Psoas muscle (tissue), 8 donors: ENCODE data around the gene GSTM5. TPM values are rescaled to one million over a fixed set of nuclear protein-coding genes. Genes with fewer than 3 reads are reported as not detected.

ENCODE experiments used
- ATAC-seq, 4 donors: fragments of 200-7000 bp; cut with Tn5 transposase; one replicate each; pipeline ENCODE4 v1.9.1; 2020; ENCODE audit warnings: moderate library complexity in 3 of 4, mild to moderate bottlenecking in 2 of 4
- DNase-seq, 2 donors: peaks; one replicate each; pipeline ENCODE4 v3.0.0-alpha.2; 2020
- H3K27ac ChIP-seq: fragments of 200-600 bp; one replicate; pipeline ENCODE4 v1.8.0; 2022
- H3K27me3 ChIP-seq, 3 donors: fragments of 200-600 bp in 1 of 3; one replicate each; pipeline versions ENCODE4 v1.6.1 to v1.8.0; 2013 to 2022; ENCODE audit warnings: low read length in 2 of 3, mild to moderate bottlenecking in 2 of 3, moderate library complexity in 1 of 3; ENCODE audit not compliant: insufficient read depth in 3 of 3
- H3K36me3 ChIP-seq, 2 donors: fragments of 200-600 bp in 1 of 2; one replicate each; pipeline versions ENCODE4 v1.6.1 to v1.8.0; 2013 to 2022; ENCODE audit warnings: low read depth in 1 of 2, mild to moderate bottlenecking in 1 of 2, moderate library complexity in 1 of 2; ENCODE audit not compliant: insufficient read depth in 1 of 2
- H3K4me1 ChIP-seq: fragments of 200-600 bp; one replicate; pipeline ENCODE4 v1.8.0; 2022
- H3K4me3 ChIP-seq: fragments of 200-600 bp; one replicate; pipeline ENCODE4 v1.8.0; 2022; ENCODE audit warnings: mild to moderate bottlenecking
- H3K9me3 ChIP-seq: fragments of 200-600 bp; one replicate; pipeline ENCODE4 v1.8.0; 2022
- CTCF ChIP-seq: fragments of 200-600 bp; IDR thresholded peaks from one replicate; pipeline ENCODE4 v1.8.0; 2022; ENCODE audit warnings: antibody characterized with exemption
- WGBS, 3 donors: extraction: QIAGEN DNeasy Blood & Tissue Kit; methylation state at CpG; one replicate each; pipeline versions ENCODE4 v1.1.6 to v1.1.7; 2013; 5-methylcytosine and 5-hydroxymethylcytosine counted together
- intact Hi-C, 2 donors: fragments of 100-400 bp; cut with DNase I; formaldehyde crosslinking; loops; one replicate each; pipeline versions ENCODE4 v1.11.0 to v1.14.2; 2022
- polyA plus RNA-seq, 3 donors: library from polyadenylated mRNA; stranded (reverse); fragments of 200-250 nt; gene quantifications; one replicate each; pipeline ENCODE4 v1.2.3, GENCODE V29; 2013
- total RNA-seq, 4 donors: library from RNA; stranded (reverse); fragmentation: NEBNext Ultra II Directional in 2 of 4; extraction: Animal tissue kit (Norgen Biotek cat#: 25700) in 2 of 4; gene quantifications; one replicate each; pipeline versions ENCODE4 v1.2.1 to v1.2.4, GENCODE V29; 2021 to 2023
- donor health status: healthy with polysubstance abuse.
- donor health status: DM: no; HTN: no; CAD: no; lungs with moderate emphysema.
- donor health status: Bipolar disorder and iron deficiency.
- donor health status: healthy.
- donor health status: DM: yes; HTN: yes; CAD: no.
- donor health status: DM: no; HTN: no; CAD: no.
- donor health status: DM: no; HTN: no; CAD: no.
- donor health status: DM: yes; HTN: yes; CAD: no.

GSTM5 gene
- total and polyA plus RNA-seq, 7 donors, result 0.53 to 5.0 (median 1.1) TPM

GRCh38 chr1:109714661-109715372 is 2.8 kb downstream of the GSTM5 start:
- H3K4me1 ChIP-seq, result no peaks in the 10 kb centered on the region
- 82 to 88% (median 87%) methylated on average over 12 of the region's 12 CpGs for WGBS, 3 donors
- intact Hi-C loops, result no loop called here
- no peak for DNase-seq
- TF ChIP-seq CTCF, result no peak
- H3K27ac ChIP-seq, result no peak overlapping the region
- H3K9me3 ChIP-seq, result no peaks in the 10 kb centered on the region
- no peak for ATAC-seq
- H3K36me3 ChIP-seq, result no peaks in the 10 kb centered on the region
- no peaks in the 10 kb centered on the region for H3K27me3 ChIP-seq
- no peak overlapping the region for H3K4me3 ChIP-seq

GRCh38 chr1:109716121-109716520 is 4.1 kb downstream of the GSTM5 start:
- H3K4me1 ChIP-seq, result no peaks in the 10 kb centered on the region
- intact Hi-C loops, result no loop called here
- H3K4me3 ChIP-seq, result no peak overlapping the region
- no peak for ATAC-seq
- H3K27me3 ChIP-seq, result no peaks in the 10 kb centered on the region
- 81 to 95% (median 88%) methylated on average over 3 of the region's 3 CpGs for WGBS, 3 donors
- no peak for TF ChIP-seq CTCF
- no peak overlapping the region for H3K27ac ChIP-seq
- no peaks in the 10 kb centered on the region for H3K36me3 ChIP-seq
- H3K9me3 ChIP-seq, result no peaks in the 10 kb centered on the region
- DNase-seq, result no peak

- no peaks in the 10 kb centered on the region for H3K9me3 ChIP-seq
- DNase-seq, result no peak
- H3K27ac ChIP-seq, result no peak overlapping the region
- H3K4me3 ChIP-seq, result no peak overlapping the region
- no peaks in the 10 kb centered on the region for H3K27me3 ChIP-seq
- H3K4me1 ChIP-seq, result no peaks in the 10 kb centered on the region
- WGBS, 3 donors, result 61 to 75% (median 62%) methylated on average over 3 of the region's 3 CpGs
- no peak for TF ChIP-seq CTCF
- ATAC-seq, result no peak
- H3K36me3 ChIP-seq, result no peaks in the 10 kb centered on the region
- intact Hi-C loops, result no loop called here
These were observed 4.6 kb downstream of the GSTM5 start for GRCh38 chr1:109716570-109717090.

GRCh38 chr1:109717729-109718128 is 5.7 kb downstream of the GSTM5 start:
- no peak overlapping the region for H3K27ac ChIP-seq
- ATAC-seq (peak in 1 of 4 donors; percentile 13), DNase-seq (no peak)
- intact Hi-C loops, result no loop called here
- H3K9me3 ChIP-seq, result no peaks in the 10 kb centered on the region
- no peak for TF ChIP-seq CTCF
- no peaks in the 10 kb centered on the region for H3K4me1 ChIP-seq
- H3K27me3 ChIP-seq, result no peaks in the 10 kb centered on the region
- WGBS, 3 donors, result 85 to 90% (median 89%) methylated on average over 5 of the region's 5 CpGs
- no peak overlapping the region for H3K4me3 ChIP-seq
- no peaks in the 10 kb centered on the region for H3K36me3 ChIP-seq

- intact Hi-C loops, result no loop called here
- Histone ChIP-seq H3K36me3 (no peaks in the 10 kb centered on the region), H3K9me3 (no peaks in the 10 kb centered on the region), H3K4me3 (no peak overlapping the region), H3K4me1 (no peaks in the 10 kb centered on the region), H3K27me3 (no peaks in the 10 kb centered on the region), H3K27ac (no peak overlapping the region)
- 67 to 96% (median 75%) methylated on average over 2 of the region's 2 CpGs for WGBS, 3 donors
- peak; percentile 75 to 95 (median 86) for ATAC-seq
- no peak for TF ChIP-seq CTCF
- DNase-seq, result no peak
These were observed 6.4 kb downstream of the GSTM5 start for GRCh38 chr1:109718495-109718894.
